ENCODE results near the gene SLAIN2.
"Not testable (repeated sequence)": the region's sequence is repeated elsewhere in the genome, so short reads cannot be mapped to it uniquely, and the experiment has no call there.

The SLAIN2 gene

DNA sequence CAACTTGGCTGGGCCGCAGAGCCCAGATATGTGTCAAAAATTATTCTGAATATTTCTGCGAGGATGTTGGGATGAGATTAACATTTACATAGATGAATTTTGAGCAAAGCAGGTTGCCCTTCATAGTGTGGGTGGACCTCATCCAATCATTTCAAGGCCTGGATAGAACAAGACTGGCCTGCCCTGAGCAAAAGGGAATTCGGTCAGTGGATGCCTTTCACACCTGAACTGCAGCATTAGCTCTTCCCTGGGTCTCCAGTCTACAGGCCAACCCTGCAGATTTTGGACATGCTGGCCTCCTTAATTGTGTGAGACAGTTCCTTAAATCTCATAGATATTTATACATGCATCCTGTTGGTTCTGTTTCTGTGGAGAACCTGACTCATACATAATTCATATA, 109.4 kb downstream of the SLAIN2 start:
- no peak overlapping the region for H3K27ac ChIP-seq
- no peak for TF ChIP-seq ZFX (IDR thresholded peaks at IDR 0.05; ENCODE audit: borderline replicate concordance)
- TF ChIP-seq, protein P1, sequence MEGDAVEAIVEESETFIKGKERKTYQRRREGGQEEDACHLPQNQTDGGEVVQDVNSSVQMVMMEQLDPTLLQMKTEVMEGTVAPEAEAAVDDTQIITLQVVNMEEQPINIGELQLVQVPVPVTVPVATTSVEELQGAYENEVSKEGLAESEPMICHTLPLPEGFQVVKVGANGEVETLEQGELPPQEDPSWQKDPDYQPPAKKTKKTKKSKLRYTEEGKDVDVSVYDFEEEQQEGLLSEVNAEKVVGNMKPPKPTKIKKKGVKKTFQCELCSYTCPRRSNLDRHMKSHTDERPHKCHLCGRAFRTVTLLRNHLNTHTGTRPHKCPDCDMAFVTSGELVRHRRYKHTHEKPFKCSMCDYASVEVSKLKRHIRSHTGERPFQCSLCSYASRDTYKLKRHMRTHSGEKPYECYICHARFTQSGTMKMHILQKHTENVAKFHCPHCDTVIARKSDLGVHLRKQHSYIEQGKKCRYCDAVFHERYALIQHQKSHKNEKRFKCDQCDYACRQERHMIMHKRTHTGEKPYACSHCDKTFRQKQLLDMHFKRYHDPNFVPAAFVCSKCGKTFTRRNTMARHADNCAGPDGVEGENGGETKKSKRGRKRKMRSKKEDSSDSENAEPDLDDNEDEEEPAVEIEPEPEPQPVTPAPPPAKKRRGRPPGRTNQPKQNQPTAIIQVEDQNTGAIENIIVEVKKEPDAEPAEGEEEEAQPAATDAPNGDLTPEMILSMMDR (IDR thresholded peaks at IDR 0.05), result no peak

DNA sequence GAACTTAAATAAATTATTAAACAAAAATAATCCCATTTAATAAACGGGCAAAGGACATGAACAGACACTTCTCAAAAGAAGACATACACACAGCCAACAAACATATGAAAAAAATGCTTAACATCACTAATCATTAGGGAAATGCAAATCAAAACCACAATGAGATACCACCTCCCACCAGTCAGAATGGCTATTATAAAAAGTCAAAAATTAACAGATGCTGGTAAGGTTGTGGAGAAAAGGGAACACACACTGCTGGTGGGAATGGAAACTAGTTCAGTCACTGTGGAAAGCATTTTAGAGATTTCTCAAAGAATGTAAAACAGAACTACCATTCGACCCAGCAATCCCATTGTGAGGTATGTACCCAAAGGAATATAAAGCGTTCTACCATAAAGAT, 110.3 kb downstream of the SLAIN2 start:
- not testable (repeated sequence) for H3K27ac ChIP-seq

DNA sequence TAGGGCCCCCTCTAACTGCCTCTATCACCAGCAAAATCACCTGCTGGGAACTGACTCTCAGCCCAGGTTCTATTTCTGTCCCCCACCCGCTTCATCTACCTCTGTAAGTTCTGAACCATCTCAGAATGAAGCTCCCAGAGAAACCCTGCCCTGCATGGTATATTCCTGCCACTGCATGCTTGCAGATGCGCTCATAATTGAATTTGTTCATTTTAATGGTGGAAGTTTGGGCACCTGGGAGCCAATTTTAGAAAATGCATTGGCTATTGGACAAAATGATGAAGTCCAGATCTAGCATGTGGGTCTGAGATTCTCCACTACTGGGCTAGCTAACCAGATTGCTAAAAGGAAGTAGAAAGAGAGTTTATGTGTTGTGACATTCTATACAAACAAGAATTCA, 113.3 kb downstream of the SLAIN2 start:
- no peak for TF ChIP-seq ZFX (IDR thresholded peaks at IDR 0.05; ENCODE audit: borderline replicate concordance)
- TF ChIP-seq, protein P1 (IDR thresholded peaks at IDR 0.05), result no peak
- H3K27ac ChIP-seq, result no peak overlapping the region

DNA sequence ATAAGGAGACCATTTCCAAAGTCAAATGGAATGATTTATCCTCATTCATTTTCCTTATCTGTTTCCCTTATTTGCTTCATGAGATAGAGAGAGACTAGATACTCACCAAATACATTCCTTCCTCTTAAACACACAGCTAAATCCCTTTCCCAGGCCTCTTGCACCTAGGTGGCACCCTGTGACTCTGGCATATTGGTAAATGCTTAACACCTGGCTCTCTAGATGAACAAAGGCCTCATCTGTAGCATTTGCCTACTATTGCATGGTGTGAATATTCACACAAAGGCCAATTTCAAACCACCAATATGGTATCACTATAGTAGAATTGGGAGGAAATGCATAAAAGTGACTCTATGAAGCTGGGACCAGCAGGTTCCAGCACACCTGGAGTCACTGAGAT, 119.7 kb downstream of the SLAIN2 start:
- H3K27ac ChIP-seq, result no peak overlapping the region
- TF ChIP-seq, protein P1 (IDR thresholded peaks at IDR 0.05), result no peak
- no peak for TF ChIP-seq ZFX (IDR thresholded peaks at IDR 0.05; ENCODE audit: borderline replicate concordance)

DNA sequence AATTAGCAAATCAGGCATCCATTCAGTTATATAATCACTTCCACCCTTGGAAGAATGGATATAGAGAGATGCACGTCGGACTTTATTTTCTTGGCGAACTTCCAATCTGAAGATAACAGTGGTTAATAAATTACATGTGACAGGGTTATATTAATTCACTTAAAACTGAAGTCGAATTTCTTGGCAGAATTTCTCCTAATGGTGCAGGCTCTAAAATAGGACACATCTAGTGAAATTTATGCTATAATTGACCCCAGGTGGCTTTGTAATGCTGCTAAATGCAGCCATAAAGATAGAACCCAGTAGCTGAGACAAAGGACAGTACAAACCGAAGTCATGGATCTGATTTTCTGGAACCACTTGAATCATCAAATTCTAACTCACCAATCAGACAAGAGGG, 121.0 kb downstream of the SLAIN2 start:
- TF ChIP-seq ZFX (IDR thresholded peaks at IDR 0.05; ENCODE audit: borderline replicate concordance), result no peak
- TF ChIP-seq, protein P1 (IDR thresholded peaks at IDR 0.05), result no peak
- no peak overlapping the region for H3K27ac ChIP-seq

DNA sequence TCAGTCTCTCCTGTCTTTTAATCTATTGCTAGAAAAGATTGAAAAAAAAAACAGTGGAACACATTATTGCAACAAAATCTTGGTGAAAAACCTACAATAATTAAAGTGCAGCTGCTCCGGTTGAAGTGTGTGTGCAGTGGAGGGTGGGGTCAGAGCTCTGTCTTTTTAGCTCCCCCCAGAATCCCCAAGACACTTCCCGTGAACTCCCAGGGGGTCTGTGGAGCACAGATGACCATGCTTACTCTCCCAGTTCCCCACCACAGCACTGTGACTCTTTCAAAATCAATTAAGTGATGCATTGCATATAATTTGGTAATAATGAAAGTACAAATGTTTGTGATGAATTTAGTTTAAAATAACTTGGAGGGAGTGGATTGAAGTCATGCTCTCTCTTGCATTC, 126.1 kb downstream of the SLAIN2 start:
- H3K27ac ChIP-seq, result no peak overlapping the region
- TF ChIP-seq ZFX (IDR thresholded peaks at IDR 0.05; ENCODE audit: borderline replicate concordance), result no peak
- TF ChIP-seq, protein P1 (IDR thresholded peaks at IDR 0.05), result no peak

DNA sequence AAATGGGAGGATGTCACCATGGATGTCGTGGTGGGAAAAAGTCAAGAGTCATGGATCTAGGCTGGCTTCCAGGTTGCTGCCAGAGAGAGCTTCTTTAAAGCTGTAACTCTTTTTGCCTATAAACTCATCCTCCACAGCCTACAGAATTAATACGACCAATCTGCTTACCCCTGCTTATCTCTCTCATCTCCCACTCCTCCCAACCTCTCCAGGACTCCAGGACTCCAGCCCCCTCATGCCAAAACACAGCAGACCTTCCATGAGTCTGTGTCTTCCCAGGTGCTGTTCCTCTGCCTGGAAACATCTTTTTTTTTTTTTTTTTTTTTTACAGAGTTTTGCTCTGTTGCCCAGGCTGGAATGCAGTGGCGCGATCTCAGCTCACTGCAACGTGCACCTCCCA, 126.6 kb downstream of the SLAIN2 start:
- TF ChIP-seq, protein P1 (IDR thresholded peaks at IDR 0.05), result no peak
- no peak for TF ChIP-seq ZFX (IDR thresholded peaks at IDR 0.05; ENCODE audit: borderline replicate concordance)
- H3K27ac ChIP-seq, result no peak overlapping the region

DNA sequence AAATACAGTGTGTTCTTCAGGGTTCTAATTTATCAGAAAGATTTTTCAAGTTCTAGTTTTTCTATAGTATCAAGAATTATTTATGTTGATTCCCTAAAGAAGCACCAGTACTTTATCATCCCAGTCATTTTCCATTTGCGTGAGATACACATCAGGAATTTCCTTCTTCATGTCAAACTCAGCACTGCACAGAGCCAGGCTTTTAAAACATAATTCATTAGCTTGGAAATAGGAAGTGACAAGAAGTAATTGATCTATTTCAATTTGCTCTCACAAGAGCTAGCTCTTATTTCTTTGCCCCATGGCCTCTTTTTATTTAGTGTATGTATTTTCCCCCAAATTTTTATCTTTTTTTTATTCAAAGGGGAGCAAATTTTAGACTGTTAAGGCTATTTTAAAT, 128.8 kb downstream of the SLAIN2 start:
- no peak for TF ChIP-seq ZFX (IDR thresholded peaks at IDR 0.05; ENCODE audit: borderline replicate concordance)
- TF ChIP-seq, protein P1 (IDR thresholded peaks at IDR 0.05), result no peak
- H3K27ac ChIP-seq, result no peak overlapping the region

Data from 22Rv1 (cell line).